Endothelial cell of hepatic sinusoid (primary cell): ENCODE results near the gene PTGDS.

Experiments
- in situ Hi-C: cut with HindIII; loops from 2 replicates; pipeline ENCODE4 v1.10.0; 2017; ENCODE audit warnings: low sequenced_read_pairs

PTGDS gene

GRCh38 chr9:136969150-136969549 is 8.2 kb upstream of the PTGDS start:
- in situ Hi-C loops, result no loop called here

GRCh38 chr9:136969774-136970173 is 7.5 kb upstream of the PTGDS start:
- in situ Hi-C loops, result loop anchor here (5.0 kb wide), 1 partner anchor 58 kb away; the partner anchor contains the start of gene ABCA2

DNA sequence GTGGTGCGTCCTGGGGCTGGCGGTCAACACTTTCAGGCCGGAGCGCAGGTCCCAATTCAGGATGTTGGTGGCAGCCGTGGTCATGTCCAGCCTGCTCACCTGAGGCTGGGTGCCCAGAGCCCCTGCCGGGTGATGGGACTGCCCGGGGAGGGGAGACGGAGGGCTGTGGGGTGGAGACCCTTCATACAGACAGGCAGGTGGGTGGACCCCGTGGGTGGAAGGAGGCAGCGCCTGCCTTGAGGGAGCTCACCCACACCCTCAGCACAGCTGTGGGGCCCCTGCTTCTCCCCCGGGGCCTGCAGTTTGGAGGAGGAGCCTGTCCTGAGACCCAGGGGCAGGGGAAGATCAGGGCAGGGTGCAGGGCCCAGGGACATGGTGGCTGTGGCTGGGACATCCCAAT is 6.9 kb upstream of the PTGDS start:
- in situ Hi-C loops, result loop anchor here (5.0 kb wide), 1 partner anchor 57 kb away; the partner anchor contains the start of gene ABCA2

GRCh38 chr9:136971746-136972145 is 5.6 kb upstream of the PTGDS start:
- in situ Hi-C loops, result loop anchor here (5.0 kb wide), 1 partner anchor 56 kb away; the partner anchor contains the start of gene ABCA2

- in situ Hi-C loops, result loop anchor here (5.0 kb wide), 1 partner anchor 55 kb away; the partner anchor contains the start of gene ABCA2
Observed at GRCh38 chr9:136972335-136972734, 5.0 kb upstream of the PTGDS start.

- in situ Hi-C loops, result loop anchor here (5.0 kb wide), 1 partner anchor 55 kb away; the partner anchor contains the start of gene ABCA2
Observed at GRCh38 chr9:136972743-136973142, 4.6 kb upstream of the PTGDS start.

- in situ Hi-C loops, result loop anchor here (5.0 kb wide), 1 partner anchor 53 kb away; the partner anchor contains the start of gene ABCA2
Observed at GRCh38 chr9:136973618-136974617, 3.4 kb upstream of the PTGDS start.

DNA sequence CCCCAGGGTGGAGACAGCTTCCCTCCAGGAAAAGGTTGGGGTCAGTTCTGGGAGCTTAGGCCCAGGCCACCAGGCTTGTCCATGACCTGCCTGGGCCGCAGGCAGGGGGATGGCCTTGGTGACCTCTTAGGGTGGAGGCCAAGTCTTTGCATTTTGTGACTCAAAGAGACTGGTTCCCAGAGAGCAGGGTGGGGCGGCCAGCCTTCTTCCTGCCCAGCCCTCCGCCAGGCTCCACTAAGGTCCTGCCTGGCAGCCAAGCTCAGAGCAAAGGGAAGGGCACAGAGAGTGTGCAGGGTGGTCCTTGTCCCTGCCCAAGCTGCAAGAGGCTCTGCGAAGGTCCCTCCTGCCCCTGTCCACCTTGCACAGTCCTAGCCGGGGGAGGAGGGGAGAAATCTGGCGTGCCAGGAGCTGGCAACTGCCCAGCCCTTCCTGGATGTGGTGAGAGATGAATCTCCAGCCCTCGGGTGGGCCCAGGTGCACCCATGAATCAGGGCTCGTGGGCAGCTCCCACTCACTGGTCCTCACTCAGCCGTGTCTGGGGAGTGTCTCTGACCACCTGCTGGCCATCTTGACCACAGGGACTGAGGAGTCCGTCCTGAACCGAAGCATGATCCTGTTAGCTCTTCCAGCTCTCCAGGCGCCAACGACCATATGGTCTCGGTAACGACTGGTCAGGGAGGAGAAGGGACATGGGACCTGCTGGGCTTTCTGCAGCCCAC is 2.3 kb upstream of the PTGDS start:
- in situ Hi-C loops, result loop anchor here (5.0 kb wide), 1 partner anchor 52 kb away; the partner anchor contains the start of gene ABCA2

DNA sequence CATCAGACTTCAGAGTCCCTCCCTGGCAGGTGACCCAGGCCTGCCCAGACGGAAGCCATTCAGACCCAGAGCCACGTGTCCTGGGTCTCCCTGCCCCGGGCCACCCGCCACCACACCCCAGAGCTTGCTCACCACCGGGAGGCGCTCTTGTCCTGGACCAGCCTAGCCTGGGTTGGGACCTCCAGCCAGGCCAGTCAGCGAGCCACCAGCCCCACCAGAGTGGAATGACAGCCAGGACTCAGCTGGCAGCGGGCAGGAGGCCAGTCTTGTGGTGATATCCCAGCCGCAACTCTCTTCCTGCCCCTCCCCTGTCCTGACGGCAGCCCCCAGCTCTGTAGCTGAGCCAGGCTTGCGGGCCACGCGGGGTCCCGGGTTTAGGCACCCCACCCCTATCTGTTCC is 1.7 kb upstream of the PTGDS start:
- in situ Hi-C loops, result no loop called here

DNA sequence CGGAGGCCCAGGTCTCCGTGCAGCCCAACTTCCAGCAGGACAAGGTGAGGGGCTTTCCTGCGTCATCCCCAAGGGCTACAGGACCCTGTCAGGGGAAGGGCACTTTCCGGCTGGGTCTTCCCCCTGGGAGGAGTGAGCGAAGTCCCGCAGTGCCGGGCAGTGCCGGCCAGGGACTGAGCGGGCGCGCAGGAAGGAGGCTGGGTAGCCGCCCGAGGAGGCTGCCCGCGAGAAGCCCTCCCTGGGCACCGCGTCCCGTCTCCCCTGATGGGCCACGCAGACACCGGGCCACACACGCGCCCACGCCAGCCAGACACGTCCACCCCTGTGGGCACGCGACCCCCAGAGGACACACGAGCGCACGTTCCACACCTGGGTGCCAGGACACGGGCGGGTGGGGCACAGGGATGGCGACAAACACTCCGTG is 357 bp downstream of the PTGDS start:
- in situ Hi-C loops, result no loop called here

GRCh38 chr9:136978073-136978864 is 965 bp downstream of the PTGDS start:
- in situ Hi-C loops, result no loop called here

GRCh38 chr9:136978865-136979544 is 1.7 kb downstream of the PTGDS start:
- in situ Hi-C loops, result no loop called here

- in situ Hi-C loops, result no loop called here
Observed at GRCh38 chr9:136979769-136980587, 2.7 kb downstream of the PTGDS start.

DNA sequence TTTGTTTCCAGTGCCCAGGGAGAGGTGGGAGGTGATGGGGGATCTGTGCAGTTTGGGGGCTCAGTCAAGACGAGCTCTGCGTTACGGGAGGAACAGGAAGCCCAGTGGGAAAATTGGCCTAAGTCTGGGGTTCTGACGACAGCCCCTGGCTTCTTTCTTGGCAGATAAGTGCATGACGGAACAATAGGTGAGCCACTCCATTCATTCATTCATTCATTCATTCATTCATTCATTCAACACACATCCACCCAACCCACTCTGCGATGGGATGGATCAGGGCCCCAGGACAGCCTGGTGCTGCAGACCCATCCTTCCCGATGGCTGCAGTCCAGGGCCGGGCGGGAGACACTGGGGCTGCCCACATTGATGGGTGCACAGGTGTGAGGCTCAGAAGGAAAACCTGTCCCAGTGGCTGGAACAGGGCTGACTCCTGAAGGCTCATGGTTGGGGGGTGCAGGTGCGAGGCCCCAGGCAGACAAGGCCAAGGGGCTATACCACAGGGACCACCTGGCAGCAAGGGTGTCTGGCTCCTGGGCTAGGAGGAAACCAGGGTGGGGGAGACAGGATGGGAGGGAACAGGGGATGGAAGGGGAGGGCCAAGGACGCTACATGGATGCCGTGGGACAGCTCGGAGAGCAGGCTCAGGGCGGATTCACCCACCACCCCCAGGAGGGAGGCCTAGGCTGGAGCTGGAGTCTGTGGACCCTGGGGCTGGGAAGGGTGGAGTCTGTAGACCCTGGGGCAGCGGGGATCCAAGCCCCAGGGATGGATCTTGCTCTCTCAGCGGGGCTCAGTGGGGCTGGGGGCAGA is 3.6 kb downstream of the PTGDS start:
- in situ Hi-C loops, result no loop called here

DNA sequence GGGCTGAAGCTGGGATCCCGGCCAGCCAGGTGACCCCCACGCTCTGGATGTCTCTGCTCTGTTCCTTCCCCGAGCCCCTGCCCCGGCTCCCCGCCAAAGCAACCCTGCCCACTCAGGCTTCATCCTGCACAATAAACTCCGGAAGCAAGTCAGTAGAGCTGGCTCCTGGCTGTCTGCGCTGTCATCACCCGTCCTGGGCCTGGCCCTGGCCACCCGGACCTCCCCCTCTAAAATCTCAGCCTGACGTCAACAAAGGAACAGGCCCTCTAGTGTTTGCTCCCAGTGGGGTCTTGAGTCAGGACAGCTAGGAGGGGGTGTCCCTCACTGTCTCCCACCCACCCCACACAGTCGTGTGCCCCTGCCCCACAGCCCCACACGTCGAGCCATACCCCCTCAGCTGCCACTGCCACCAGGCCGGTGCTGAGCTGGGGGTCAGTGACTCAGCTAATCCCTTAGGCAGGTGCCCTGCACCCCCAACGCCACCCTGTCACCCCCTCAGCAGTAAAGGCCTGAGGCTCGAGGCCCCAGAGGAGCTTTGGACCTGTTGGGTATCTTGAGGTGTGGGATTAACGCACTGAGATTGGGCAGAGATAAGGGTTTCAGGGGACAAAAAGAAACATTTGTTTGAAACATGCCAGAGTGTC is 4.4 kb downstream of the PTGDS start:
- in situ Hi-C loops, result no loop called here

- in situ Hi-C loops, result no loop called here
Observed at GRCh38 chr9:136982232-136983051, 5.1 kb downstream of the PTGDS start, which contains the start of gene LCNL1. LCNL1 (plus strand) TSS chr9:136982993; CDS start chr9:136983587, 594 bp downstream.

DNA sequence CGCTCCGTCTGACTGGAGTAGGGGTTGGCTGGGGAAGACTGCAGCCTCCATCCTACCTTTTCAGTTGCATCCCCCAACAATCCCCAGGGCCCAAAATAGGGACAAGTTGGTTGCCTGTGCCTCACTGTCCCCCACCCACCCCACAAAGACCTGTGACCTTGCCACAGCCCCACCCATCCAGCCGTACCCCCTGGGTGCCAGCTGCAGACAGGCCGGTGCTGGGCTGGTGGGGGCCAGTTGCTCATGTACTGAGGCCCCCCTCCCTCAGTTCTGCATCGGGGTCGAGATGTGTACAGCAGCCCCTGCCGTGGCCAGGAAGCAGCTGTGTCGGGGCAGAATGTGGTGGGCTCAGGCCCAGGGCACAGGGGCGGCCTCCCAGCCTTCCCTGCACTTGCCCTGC is 5.9 kb downstream of the PTGDS start:
- in situ Hi-C loops, result no loop called here
